HepG2 (cell line): ENCODE results near the gene RING1. TPM values are rescaled to one million over a fixed set of nuclear protein-coding genes. Genes with fewer than 3 reads are reported as not detected.
A peak's percentile ranks its signal among the peaks of the same experiment; 100 is the strongest.

Experiments used
- ATF2 ChIP-seq: sonication (generic); formaldehyde crosslinking; IDR thresholded peaks from 2 replicates; pipeline ENCODE4 v1.4.0; 2020; ENCODE audit warnings: missing genetic modification reagents
- ELF1 ChIP-seq: sonication (generic); formaldehyde crosslinking; IDR thresholded peaks from 2 replicates; pipeline ENCODE4 v1.4.0; 2020; ENCODE audit warnings: missing genetic modification reagents
- KDM6A ChIP-seq: IDR thresholded peaks from 2 replicates; pipeline ENCODE4 v1.6.1; 2016; ENCODE audit warnings: low read depth
- NFKBIZ ChIP-seq: IDR thresholded peaks from 2 replicates; pipeline ENCODE4 v1.6.1; 2018; ENCODE audit warnings: missing genetic modification reagents, missing compliant biosample characterization
- TBL1XR1 ChIP-seq: fragments of 150-350 bp; IDR thresholded peaks from 2 replicates; pipeline ENCODE4 v1.6.1; 2014; ENCODE audit warnings: borderline replicate concordance, low read length; ENCODE audit not compliant: partially characterized antibody
- ZBTB25 ChIP-seq: IDR thresholded peaks from 2 replicates; pipeline ENCODE4 v1.6.1; 2018; ENCODE audit warnings: missing genetic modification reagents
- ZBTB4 ChIP-seq: sonication (generic); formaldehyde crosslinking; IDR thresholded peaks from 2 replicates; pipeline ENCODE4 v1.4.0; 2020; ENCODE audit warnings: missing genetic modification reagents, mild to moderate bottlenecking, borderline replicate concordance
- ZC3H4 ChIP-seq: sonication (generic); formaldehyde crosslinking; IDR thresholded peaks from 2 replicates; pipeline ENCODE4 v1.4.0; 2020; ENCODE audit warnings: missing genetic modification reagents, borderline replicate concordance
- ZMYM3 ChIP-seq: sonication (generic); formaldehyde crosslinking; IDR thresholded peaks from 2 replicates; pipeline ENCODE4 v1.5.1; 2020; ENCODE audit warnings: mild to moderate bottlenecking, missing genetic modification reagents
- ZNF124 ChIP-seq: sonication (generic); formaldehyde crosslinking; IDR thresholded peaks from 2 replicates; pipeline ENCODE4 v1.4.0; 2020; ENCODE audit warnings: missing genetic modification reagents
- ZNF230 ChIP-seq: sonication (generic); formaldehyde crosslinking; IDR thresholded peaks from 2 replicates; pipeline ENCODE4 v1.4.0; 2020; ENCODE audit warnings: mild to moderate bottlenecking, missing genetic modification reagents
- ZNF253 ChIP-seq: sonication (generic); formaldehyde crosslinking; IDR thresholded peaks from 2 replicates; pipeline ENCODE4 v1.8.0; 2022; ENCODE audit warnings: mild to moderate bottlenecking, missing genetic modification reagents, borderline replicate concordance
- ZNF354B ChIP-seq: sonication (generic); formaldehyde crosslinking; IDR thresholded peaks from 2 replicates; pipeline ENCODE4 v1.8.0; 2022; ENCODE audit warnings: mild to moderate bottlenecking, missing genetic modification reagents
- ZNF441 ChIP-seq: sonication (generic); formaldehyde crosslinking; IDR thresholded peaks from 2 replicates; pipeline ENCODE4 v1.7.0; 2021; ENCODE audit warnings: missing genetic modification reagents, borderline replicate concordance
- ZNF451 ChIP-seq: sonication (generic); formaldehyde crosslinking; IDR thresholded peaks from 2 replicates; pipeline ENCODE4 v1.5.0; 2020; ENCODE audit warnings: mild to moderate bottlenecking, missing genetic modification reagents
- ZNF468 ChIP-seq: sonication (generic); formaldehyde crosslinking; IDR thresholded peaks from 2 replicates; pipeline ENCODE4 v1.8.0; 2022; ENCODE audit warnings: mild to moderate bottlenecking, moderate library complexity, missing genetic modification reagents
- ZNF678 ChIP-seq: sonication (generic); formaldehyde crosslinking; IDR thresholded peaks from 2 replicates; pipeline ENCODE4 v1.4.0; 2020; ENCODE audit warnings: mild to moderate bottlenecking, missing genetic modification reagents
- ZNF777 ChIP-seq: sonication (generic); formaldehyde crosslinking; IDR thresholded peaks from 2 replicates; pipeline ENCODE4 v1.4.0; 2020; ENCODE audit warnings: missing genetic modification reagents
- ZNF784 ChIP-seq: sonication (generic); formaldehyde crosslinking; IDR thresholded peaks from 2 replicates; pipeline ENCODE4 v1.5.1; 2020; ENCODE audit warnings: missing genetic modification reagents, mild to moderate bottlenecking, borderline replicate concordance
- ZNF816 ChIP-seq: sonication (generic); formaldehyde crosslinking; IDR thresholded peaks from 2 replicates; pipeline ENCODE4 v1.8.0; 2022; ENCODE audit warnings: missing genetic modification reagents, mild to moderate bottlenecking, borderline replicate concordance
- ZNF850 ChIP-seq: sonication (generic); formaldehyde crosslinking; conservative IDR thresholded peaks from 2 replicates; pipeline ENCODE4 v1.9.0; 2021; ENCODE audit warnings: mild to moderate bottlenecking, missing genetic modification reagents
- ZSCAN29 ChIP-seq: sonication (generic); formaldehyde crosslinking; conservative IDR thresholded peaks from 2 replicates; pipeline ENCODE4 v1.4.0; 2020; ENCODE audit warnings: mild to moderate bottlenecking, missing genetic modification reagents
- polyA plus RNA-seq, 8 experiments: library from polyadenylated mRNA; depleted of rRNA in 3 of 8; stranded (reverse) in 7 of 8; unstranded in 1 of 8; fragments of >200 nt; fragmentation: Illumina TruSeq in 4 of 8; extraction: Trizol in 4 of 8; gene quantifications; 2 replicates each; pipeline versions ENCODE4 v1.2.1 to v1.2.3, GENCODE V29; 2011 to 2016; ENCODE audit warnings: low read depth in 4 of 8, missing spikeins in 1 of 8, mixed read lengths in 1 of 8; ENCODE audit not compliant: insufficient read depth in 1 of 8
- total RNA-seq, 5 experiments: library from RNA; depleted of rRNA; stranded (reverse); fragments of >200 nt; fragmentation: Illumina TruSeq; extraction: Trizol; gene quantifications; 2 replicates each; pipeline ENCODE4 v1.2.3, GENCODE V29; 2016; ENCODE audit warnings: low read depth in 1 of 5

RING1 gene
- total and polyA plus RNA-seq, 2 of the 13 experiments (the other 11 are each of a cell fraction or from before 2014, with no cell fraction given), result 23.9 to 33.6 TPM

GRCh38 chr6:33207552-33208090 lies 679 bp upstream of the RING1 start (continued):
- 0 out of 2 replicates have a peak, but pooled peaks have one; percentile 10 for TF ChIP-seq ZNF253 (CRISPR knock-in tag)
- TF ChIP-seq ATF2 (CRISPR knock-in tag), result no peak
- no peak for TF ChIP-seq ZSCAN29
- 0 out of 2 replicates have a peak, but pooled peaks have one; percentile 5 for TF ChIP-seq ZNF441 (CRISPR knock-in tag)
- TF ChIP-seq ZBTB4, result peak; percentile 65; the same call in 1 of the 2 replicates
- peak; percentile 29; the same call in 1 of the 2 replicates for TF ChIP-seq ZNF468 (CRISPR knock-in tag)
- peak; percentile 10; the same call in 1 of the 2 replicates for TF ChIP-seq ZNF784 (CRISPR knock-in tag)
- TF ChIP-seq TBL1XR1, result no peak
- no peak for TF ChIP-seq ELF1 (CRISPR knock-in tag)
- TF ChIP-seq ZNF850, result 0 out of 2 replicates have a peak, but pooled peaks have one; percentile 48
- TF ChIP-seq ZBTB25 (CRISPR knock-in tag), result no peak
- TF ChIP-seq ZNF230 (CRISPR knock-in tag), result no peak
- TF ChIP-seq ZNF124 (CRISPR knock-in tag), result 0 out of 2 replicates have a peak, but pooled peaks have one; percentile 21
- no peak for TF ChIP-seq NFKBIZ
- TF ChIP-seq ZNF451 (CRISPR knock-in tag), result peak; percentile 6; the same call in 1 of the 2 replicates
- peak; percentile 54; the same call in 1 of the 2 replicates for TF ChIP-seq ZC3H4 (CRISPR knock-in tag)
- no peak for TF ChIP-seq ZNF354B (CRISPR knock-in tag)
- peak; percentile 72; the same call in 1 of the 2 replicates for TF ChIP-seq ZNF816 (CRISPR knock-in tag)
- TF ChIP-seq ZMYM3 (CRISPR knock-in tag), result no peak
- TF ChIP-seq ZNF777 (CRISPR knock-in tag), result 0 out of 2 replicates have a peak, but pooled peaks have one; percentile 29
- peak; percentile 20; the same call in 1 of the 2 replicates for TF ChIP-seq ZNF678 (CRISPR knock-in tag)
- TF ChIP-seq KDM6A (CRISPR knock-in tag), result no peak
